Right forelimb (tissue), 1 donor: ENCODE data around the gene BCAS3.
"Not testable (repeated sequence)": the region's sequence is repeated elsewhere in the genome, so short reads cannot be mapped to it uniquely, and the experiment has no call there.

Experiments
- DNase-seq: peaks from one replicate; pipeline ENCODE4 v3.0.0-alpha.2; 2018

Gene BCAS3

GRCh38 chr17:61354895-61355874 lies 677.5 kb downstream of the BCAS3 start:
- no peak for DNase-seq

- DNase-seq = not testable (repeated sequence)
Measured at GRCh38 chr17:61357061-61357460, 679.4 kb downstream of the BCAS3 start.

GRCh38 chr17:61359513-61359912 lies 681.9 kb downstream of the BCAS3 start:
- not testable (repeated sequence) for DNase-seq

GRCh38 chr17:61360318-61360943 lies 682.8 kb downstream of the BCAS3 start:
- no peak for DNase-seq

- no peak for DNase-seq
Measured at GRCh38 chr17:61361084-61361483, 683.4 kb downstream of the BCAS3 start.

GRCh38 chr17:61362396-61362795 lies 684.7 kb downstream of the BCAS3 start:
- DNase-seq = no peak

- DNase-seq = no peak
Measured at GRCh38 chr17:61362852-61363600, 685.4 kb downstream of the BCAS3 start.

GRCh38 chr17:61363601-61364462 lies 686.2 kb downstream of the BCAS3 start:
- DNase-seq = no peak

- DNase-seq = no peak
Measured at GRCh38 chr17:61364463-61364846, 686.8 kb downstream of the BCAS3 start.

GRCh38 chr17:61366076-61366714 lies 688.5 kb downstream of the BCAS3 start:
- DNase-seq = no peak

GRCh38 chr17:61366715-61367413 lies 689.2 kb downstream of the BCAS3 start:
- DNase-seq = no peak

- DNase-seq = no peak
Measured at GRCh38 chr17:61368049-61368831, 690.6 kb downstream of the BCAS3 start.

- no peak for DNase-seq
Measured at GRCh38 chr17:61368832-61369450, 691.3 kb downstream of the BCAS3 start.

- DNase-seq = no peak
Measured at GRCh38 chr17:61369751-61370150, 692.1 kb downstream of the BCAS3 start.

- DNase-seq = no peak
Measured at GRCh38 chr17:61371179-61371578, 693.5 kb downstream of the BCAS3 start.

GRCh38 chr17:61371606-61372005 lies 694.0 kb downstream of the BCAS3 start:
- DNase-seq = no peak

- DNase-seq = no peak
Measured at GRCh38 chr17:61372436-61372835, 694.8 kb downstream of the BCAS3 start.

- DNase-seq = no peak
Measured at GRCh38 chr17:61376931-61377838, 699.5 kb downstream of the BCAS3 start.
